Endothelial cell of umbilical vein (primary cell): Measurements from ENCODE around the gene ZCCHC14.

Experiments
- EZH2 ChIP-seq: IDR thresholded peaks from 2 replicates; pipeline ENCODE4 v1.6.1; 2012; ENCODE audit warnings: borderline replicate concordance, low read depth, mild to moderate bottlenecking, moderate library complexity, low read length, inconsistent platforms; ENCODE audit not compliant: severe bottlenecking
- GATA2 ChIP-seq: IDR thresholded peaks from 2 replicates; pipeline ENCODE4 v1.7.0; 2011; ENCODE audit warnings: low read depth, mild to moderate bottlenecking, moderate library complexity, mixed read lengths, low read length; ENCODE audit not compliant: insufficient read length, insufficient read depth
- POLR2A ChIP-seq: IDR thresholded peaks from 2 replicates; pipeline ENCODE4 v1.6.1; 2012; ENCODE audit warnings: low read depth, mild to moderate bottlenecking, control low read depth, low read length
- POLR2AphosphoS5 ChIP-seq: IDR thresholded peaks from 2 replicates; pipeline ENCODE4 v1.6.1; 2012; ENCODE audit warnings: low read depth, mild to moderate bottlenecking, control low read depth, low read length, moderate library complexity; ENCODE audit not compliant: insufficient read depth
- TF ChIP-seq, protein P1 (sequence below): IDR thresholded peaks from 2 replicates; pipeline ENCODE4 v1.6.1; 2011; ENCODE audit not compliant: insufficient read depth, insufficient read length
- TF ChIP-seq, protein P2 (sequence below), 2 donors: IDR thresholded peaks; 1 replicate in 1 of 2; 2 replicates in 1 of 2; pipeline ENCODE4 v1.5.1; 2011; ENCODE audit warnings: low read length in 2 of 2, mild to moderate bottlenecking in 2 of 2, moderate library complexity in 2 of 2, control low read depth in 1 of 2, inconsistent platforms in 1 of 2, low read depth in 1 of 2; ENCODE audit not compliant: insufficient read depth in 1 of 2; ENCODE audit errors: extremely low read depth in 1 of 2

DNA sequence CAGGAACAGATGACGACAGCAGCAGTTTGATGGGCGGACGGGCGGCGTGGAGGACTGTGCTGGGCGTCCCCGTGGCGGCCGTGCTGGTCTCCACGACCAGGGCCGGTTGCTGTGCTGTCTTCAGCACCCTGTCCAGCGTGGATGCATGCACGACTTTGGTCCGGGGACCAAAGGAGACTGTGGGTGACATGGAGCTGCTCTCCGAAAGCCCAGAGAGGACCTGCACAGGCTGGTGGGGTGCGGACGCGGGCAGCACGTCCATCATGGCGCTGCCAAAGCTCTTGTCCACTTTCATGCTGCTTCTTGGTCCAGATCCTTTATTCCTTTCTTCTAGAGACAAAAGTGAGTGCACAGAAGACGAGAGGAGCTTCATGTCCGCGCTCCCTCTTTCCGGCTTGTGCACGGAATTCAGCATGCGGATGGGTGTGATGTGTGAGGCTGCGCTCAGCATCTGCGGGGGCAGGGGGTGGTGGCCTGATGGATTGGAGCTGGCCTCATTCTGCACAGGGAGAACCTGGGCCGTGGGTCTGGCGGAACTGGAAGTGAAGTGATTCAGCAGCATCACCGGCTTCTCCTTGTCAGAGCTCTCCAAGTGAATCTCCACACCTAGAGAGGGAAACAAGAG, 80.3 kb downstream of the ZCCHC14 start:
- TF ChIP-seq, protein P1, sequence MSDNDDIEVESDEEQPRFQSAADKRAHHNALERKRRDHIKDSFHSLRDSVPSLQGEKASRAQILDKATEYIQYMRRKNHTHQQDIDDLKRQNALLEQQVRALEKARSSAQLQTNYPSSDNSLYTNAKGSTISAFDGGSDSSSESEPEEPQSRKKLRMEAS = no peak
- TF ChIP-seq, protein P2, sequence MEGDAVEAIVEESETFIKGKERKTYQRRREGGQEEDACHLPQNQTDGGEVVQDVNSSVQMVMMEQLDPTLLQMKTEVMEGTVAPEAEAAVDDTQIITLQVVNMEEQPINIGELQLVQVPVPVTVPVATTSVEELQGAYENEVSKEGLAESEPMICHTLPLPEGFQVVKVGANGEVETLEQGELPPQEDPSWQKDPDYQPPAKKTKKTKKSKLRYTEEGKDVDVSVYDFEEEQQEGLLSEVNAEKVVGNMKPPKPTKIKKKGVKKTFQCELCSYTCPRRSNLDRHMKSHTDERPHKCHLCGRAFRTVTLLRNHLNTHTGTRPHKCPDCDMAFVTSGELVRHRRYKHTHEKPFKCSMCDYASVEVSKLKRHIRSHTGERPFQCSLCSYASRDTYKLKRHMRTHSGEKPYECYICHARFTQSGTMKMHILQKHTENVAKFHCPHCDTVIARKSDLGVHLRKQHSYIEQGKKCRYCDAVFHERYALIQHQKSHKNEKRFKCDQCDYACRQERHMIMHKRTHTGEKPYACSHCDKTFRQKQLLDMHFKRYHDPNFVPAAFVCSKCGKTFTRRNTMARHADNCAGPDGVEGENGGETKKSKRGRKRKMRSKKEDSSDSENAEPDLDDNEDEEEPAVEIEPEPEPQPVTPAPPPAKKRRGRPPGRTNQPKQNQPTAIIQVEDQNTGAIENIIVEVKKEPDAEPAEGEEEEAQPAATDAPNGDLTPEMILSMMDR (IDR thresholded peaks at IDR 0.05; ENCODE audit: extremely low read depth in 1 of 2, insufficient read depth in 1 of 2, low read depth in 1 of 2, low read length in 2 of 2) = no peak
- TF ChIP-seq GATA2 (no peak), POLR2AphosphoS5 (no peak), POLR2A (no peak), EZH2 (no peak)
